HL-60/S4 treated with phorbol 12-myristate 13-acetate at 8.2 ng/mL for 4 days and 3 days (cell line): ENCODE measurements around the gene MTRF1.

ENCODE experiments used
- in situ Hi-C: fragments of 300-500 bp; cut with MboI; formaldehyde crosslinking; loops from 2 replicates; pipeline ENCODE4 v1.15.0; 2022; ENCODE audit warnings: low sequenced_read_pairs

The MTRF1 gene

GRCh38 chr13:41263261-41263971 is at the start of gene MTRF1:
MTRF1 (minus strand) TSS chr13:41263576; CDS start chr13:41260907, 2,669 bp downstream.
- in situ Hi-C loops: no loop called here

DNA sequence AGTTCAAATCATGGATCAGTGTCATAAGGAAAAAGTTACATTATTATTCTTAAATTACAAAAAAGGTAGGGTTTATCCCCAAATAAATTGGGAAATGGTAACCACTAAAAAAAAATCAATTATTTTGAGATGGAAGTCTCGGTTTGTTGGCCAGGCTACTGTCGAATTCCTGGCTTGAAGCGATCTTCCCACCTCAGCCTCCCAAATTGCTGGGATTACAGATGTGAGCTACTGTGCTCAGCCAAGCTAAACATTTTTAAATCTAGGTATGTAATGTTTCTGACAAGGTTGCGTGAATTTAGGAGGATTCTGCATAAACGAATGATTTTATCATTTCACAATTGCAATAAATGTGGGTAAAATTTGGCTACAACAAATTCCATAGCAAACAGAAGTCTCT is 49.7 kb upstream of the MTRF1 start:
- in situ Hi-C loops: no loop called here

DNA sequence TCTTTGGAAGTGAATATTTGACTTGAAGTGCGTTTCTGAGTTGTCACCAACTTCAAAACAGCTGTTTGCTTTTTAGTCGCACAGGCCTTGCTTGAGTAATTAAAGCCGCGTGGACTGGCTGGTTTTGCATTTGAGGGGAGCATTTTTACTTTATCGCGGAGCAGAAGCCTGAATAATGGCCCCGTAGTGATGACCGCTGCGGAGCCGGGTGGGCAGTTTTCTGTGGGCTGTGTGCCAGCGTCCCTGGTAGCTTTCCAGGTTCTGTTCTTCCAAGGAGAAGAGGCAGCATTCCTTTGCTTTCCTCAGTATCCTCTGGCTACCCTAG is 48.8 kb upstream of the MTRF1 start:
- in situ Hi-C loops: no loop called here

GRCh38 chr13:41311406-41312175 is 48.2 kb upstream of the MTRF1 start:
- in situ Hi-C loops: no loop called here

DNA sequence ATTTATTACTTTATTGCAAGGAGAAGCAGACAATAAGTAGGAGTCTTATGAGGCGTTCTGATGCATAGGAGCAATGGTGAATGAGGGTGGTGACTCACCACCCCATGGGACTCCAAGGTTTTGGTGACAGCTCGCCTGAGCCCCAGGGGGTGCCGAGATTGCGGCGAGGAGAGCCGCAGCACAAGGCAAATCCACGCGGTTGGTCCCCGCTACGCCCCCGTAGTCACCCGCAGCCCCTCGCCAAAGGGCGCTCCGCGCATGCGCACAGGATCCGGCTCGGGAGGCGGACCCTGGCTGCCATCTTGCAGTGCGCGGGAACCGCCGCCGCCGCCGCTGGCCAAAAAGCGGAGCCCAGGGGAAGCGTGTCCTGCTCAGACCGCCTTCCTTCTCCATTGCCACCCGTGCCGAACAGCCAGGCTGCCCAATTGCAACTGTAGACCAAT is 47.6 kb upstream of the MTRF1 start, which contains the start of gene NAA16:
Gene NAA16 (plus strand): TSS at position 305 of the 443 bp plus-strand sequence. CDS start 262 bp downstream, outside the sequence.
- in situ Hi-C loops: no loop called here

- in situ Hi-C loops: no loop called here
These were observed 44.7 kb upstream of the MTRF1 start for GRCh38 chr13:41307884-41308640.

DNA sequence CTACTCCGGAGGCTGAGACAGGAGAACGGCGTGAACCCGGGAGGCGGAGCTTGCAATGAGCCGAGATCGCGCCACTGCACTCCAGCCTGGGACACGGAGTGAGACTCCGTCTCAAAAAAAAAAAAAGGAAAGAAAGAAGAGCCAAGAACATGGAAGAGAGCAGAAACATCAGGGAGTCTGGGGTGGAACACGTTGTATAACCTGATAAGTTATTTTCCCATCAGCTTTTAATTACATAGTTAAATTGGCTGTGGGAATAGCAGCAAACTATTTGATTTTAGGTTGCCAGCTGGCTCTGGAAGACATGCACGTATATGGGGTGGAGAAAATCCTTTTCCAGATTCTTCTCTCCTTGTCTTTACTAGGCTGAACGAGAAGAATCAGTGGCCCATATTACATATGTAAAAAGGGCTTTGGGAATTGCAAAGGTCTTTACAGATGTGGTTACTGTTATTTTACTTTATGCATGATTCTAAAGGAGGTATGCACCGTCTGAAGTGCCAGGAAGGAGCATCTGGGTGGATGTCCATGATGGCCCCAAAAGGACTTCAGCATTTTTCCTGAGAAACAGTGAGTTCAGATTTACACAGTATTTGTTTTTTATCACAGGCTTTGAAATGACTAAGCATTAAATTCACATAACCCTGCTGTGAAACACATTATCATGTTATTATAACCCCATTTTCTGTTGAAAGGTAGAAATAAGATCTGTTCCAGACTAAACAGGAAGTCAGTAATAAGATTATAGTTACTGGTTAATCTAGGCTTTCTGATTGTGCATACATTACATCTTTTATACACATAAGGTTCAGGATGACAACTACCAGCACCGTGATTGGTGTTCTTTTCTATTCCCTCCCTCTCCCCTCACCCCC is 43.1 kb upstream of the MTRF1 start:
- in situ Hi-C loops: no loop called here

GRCh38 chr13:41304551-41304950 is 41.2 kb upstream of the MTRF1 start:
- in situ Hi-C loops: no loop called here

GRCh38 chr13:41302743-41303142 is 39.4 kb upstream of the MTRF1 start:
- in situ Hi-C loops: no loop called here

DNA sequence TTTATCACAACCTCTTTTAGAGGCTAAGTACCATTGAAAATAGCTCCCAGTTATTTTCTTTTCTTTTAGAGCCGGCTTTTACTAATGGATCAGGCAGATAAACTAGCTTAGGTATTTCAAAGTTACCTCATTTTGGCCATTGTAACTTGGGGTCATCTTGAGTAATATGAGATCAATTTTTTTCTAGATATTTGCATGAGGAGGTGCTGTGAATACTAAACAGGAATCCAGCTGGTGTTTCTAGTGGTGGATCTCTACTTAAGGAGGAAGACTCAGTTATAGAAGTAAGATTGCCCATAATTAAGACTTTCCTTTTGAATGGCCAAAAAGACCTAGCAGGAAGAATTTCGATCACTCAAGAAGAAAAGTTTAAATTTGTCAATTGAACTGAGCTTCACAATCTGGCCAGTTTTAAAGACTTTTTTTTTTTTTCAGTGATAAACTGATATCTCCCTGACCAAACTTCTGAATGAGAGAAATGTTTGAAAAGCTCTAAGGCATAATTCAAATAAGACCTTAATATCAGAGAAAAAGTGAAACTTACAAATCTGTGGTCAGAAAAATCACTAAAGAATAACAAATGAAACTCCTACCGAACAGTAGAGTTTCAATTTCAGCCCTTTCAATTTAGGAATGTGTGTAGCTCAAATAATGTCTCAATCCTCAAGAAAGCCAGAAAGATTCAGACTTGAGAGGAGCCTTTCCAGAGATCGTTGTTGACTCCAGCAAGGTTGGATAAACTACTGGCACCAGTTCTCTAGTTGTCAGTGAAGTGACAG is 36.1 kb upstream of the MTRF1 start:
- in situ Hi-C loops: no loop called here

DNA sequence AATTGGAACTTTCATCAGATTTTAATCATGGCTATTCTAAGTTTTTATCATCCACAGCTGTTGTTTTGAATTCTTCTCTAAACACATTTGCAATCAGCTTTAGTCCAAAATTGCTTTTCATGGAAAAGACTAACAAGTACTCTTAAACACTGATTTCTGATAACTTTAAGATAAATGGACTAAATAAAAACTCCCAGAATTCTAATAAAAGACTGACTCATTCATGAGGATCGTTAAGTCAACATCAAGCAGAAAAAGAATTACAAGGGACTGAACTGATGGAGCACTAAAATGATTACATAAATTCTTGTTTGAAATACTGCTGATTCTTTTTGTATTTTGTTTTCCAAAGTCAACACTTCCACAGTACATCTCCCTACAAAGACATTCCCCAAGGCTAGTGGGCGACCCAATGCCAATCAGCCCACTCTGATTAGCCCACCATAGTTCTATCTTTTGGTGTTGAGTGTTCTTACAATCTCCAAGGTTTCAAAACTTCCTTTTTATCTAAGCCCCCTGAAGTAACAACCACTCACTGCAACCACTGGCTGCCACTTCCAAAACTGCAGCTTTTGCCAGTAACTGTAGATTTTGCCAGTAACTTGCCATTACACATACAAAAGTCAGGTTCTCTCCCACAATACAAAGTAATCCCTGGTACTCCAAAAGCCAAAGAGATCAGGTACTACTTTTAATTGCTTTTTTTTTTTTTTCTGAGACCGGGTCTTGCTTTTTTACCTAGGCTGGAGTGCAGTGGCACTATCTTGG is 33.7 kb upstream of the MTRF1 start:
- in situ Hi-C loops: no loop called here

- in situ Hi-C loops: no loop called here
These were observed 32.6 kb upstream of the MTRF1 start for GRCh38 chr13:41295973-41296372.

DNA sequence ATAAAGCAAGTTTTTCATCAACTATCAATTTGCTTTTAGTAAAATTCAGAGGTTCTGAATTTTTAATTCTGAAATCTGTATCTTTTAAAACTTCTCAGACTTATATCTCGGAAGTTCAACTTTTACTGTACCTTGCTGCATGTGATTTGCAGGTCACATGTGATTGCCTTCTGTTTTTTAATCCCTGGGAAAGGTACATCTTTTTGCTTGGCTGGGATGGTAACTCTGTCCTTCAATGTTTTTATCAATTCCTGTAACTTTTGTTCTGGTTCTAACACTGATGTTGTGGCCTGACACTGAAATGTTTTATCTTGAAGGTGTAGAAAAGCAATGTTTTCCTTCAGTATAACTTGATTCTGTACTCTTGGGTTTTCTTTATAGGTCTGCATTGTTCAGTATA is 31.5 kb upstream of the MTRF1 start:
- in situ Hi-C loops: no loop called here

DNA sequence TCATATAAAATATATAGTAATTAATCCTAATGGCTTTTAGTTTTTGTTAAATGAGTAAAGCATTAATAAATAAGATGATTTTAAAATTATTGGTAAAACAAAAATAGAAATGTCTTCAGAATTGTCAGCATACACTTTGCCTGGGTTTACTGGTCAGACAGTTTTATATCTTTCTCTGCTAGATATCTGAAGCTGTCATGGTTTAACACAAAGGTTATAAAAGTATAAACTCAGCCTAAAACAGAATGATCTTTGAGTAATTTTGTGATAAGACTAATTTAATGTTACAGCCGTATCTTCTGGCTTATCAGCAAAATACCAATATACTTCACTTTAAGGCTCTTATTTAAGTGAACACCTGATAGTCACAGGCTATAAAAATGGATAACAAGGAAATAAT is 29.9 kb upstream of the MTRF1 start:
- in situ Hi-C loops: no loop called here

GRCh38 chr13:41291246-41291645 is 27.9 kb upstream of the MTRF1 start:
- in situ Hi-C loops: no loop called here

GRCh38 chr13:41289463-41289881 is 26.1 kb upstream of the MTRF1 start:
- in situ Hi-C loops: no loop called here

DNA sequence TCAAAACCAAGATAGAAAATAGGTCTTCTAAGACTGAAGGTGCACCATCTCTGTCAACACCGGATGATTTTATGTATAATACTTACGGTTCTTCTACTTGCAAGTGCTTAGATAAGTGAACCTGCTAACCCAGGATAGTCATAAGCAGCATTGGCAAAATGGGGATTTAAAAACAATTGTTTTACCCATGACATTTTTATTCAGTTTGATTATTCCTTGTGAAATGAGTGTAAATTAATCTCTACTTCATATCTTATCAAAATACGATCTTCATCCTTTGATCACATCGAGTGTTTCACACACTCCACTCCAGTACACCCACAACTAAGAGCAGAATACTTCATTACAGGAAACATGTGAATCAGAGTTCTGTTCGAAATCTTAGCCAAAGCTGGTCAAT is 23.0 kb upstream of the MTRF1 start:
- in situ Hi-C loops: no loop called here

GRCh38 chr13:41284512-41285288 is 21.3 kb upstream of the MTRF1 start:
- in situ Hi-C loops: no loop called here
